GM12864 (cell line): ENCODE data around the gene OPTN.

Experiments used
- DNase-seq: peaks from one replicate; pipeline ENCODE4 v3.0.0-alpha.2; 2011; ENCODE audit warnings: low read depth
- H3K4me3 ChIP-seq: 2 replicates; pipeline ENCODE4 v1.5.1; 2011; ENCODE audit warnings: mild to moderate bottlenecking, low read depth, low read length, control low read depth
- TF ChIP-seq, protein P1 (sequence below): IDR thresholded peaks from 2 replicates; pipeline ENCODE4 v1.5.1; 2011; ENCODE audit warnings: low read depth, mild to moderate bottlenecking, moderate library complexity, low read length, control low read depth, inconsistent platforms; ENCODE audit errors: missing control alignments

The OPTN gene

GRCh38 chr10:13066527-13066926 is 33.4 kb upstream of the OPTN start:
- H3K4me3 ChIP-seq, result no peak overlapping the region
- TF ChIP-seq, protein P1, sequence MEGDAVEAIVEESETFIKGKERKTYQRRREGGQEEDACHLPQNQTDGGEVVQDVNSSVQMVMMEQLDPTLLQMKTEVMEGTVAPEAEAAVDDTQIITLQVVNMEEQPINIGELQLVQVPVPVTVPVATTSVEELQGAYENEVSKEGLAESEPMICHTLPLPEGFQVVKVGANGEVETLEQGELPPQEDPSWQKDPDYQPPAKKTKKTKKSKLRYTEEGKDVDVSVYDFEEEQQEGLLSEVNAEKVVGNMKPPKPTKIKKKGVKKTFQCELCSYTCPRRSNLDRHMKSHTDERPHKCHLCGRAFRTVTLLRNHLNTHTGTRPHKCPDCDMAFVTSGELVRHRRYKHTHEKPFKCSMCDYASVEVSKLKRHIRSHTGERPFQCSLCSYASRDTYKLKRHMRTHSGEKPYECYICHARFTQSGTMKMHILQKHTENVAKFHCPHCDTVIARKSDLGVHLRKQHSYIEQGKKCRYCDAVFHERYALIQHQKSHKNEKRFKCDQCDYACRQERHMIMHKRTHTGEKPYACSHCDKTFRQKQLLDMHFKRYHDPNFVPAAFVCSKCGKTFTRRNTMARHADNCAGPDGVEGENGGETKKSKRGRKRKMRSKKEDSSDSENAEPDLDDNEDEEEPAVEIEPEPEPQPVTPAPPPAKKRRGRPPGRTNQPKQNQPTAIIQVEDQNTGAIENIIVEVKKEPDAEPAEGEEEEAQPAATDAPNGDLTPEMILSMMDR, result no peak
- no peak for DNase-seq

GRCh38 chr10:13067431-13067830 is 32.5 kb upstream of the OPTN start:
- TF ChIP-seq, protein P1, result no peak

DNA sequence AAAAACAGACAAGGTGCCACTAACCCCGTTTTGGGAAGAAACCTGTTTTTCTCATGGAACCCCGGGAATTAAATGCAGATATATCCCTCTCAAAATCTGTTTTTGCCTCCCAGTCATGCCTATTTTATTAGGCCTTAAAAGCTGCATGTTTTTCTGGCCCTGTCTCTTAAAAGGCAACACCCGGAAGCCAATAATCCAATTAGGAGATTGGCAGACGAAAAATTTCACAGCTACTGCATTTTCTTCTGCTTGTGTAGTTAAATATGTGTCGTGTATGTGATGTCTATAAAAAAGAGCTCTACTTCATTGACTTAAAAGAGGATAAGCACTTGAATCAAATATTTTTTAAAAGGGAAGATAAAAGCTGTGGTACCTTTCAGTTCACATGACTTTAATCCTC is 31.9 kb upstream of the OPTN start:
- DNase-seq, result no peak
- H3K4me3 ChIP-seq, result no peak overlapping the region
- TF ChIP-seq, protein P1, result no peak

More at GRCh38 chr10:13067431-13067830, 32.5 kb upstream of the OPTN start:
- DNase-seq, result no peak
- H3K4me3 ChIP-seq, result no peak overlapping the region

GRCh38 chr10:13068484-13068883 is 31.5 kb upstream of the OPTN start:
- DNase-seq, result no peak
- H3K4me3 ChIP-seq, result no peak overlapping the region
- TF ChIP-seq, protein P1, result no peak

DNA sequence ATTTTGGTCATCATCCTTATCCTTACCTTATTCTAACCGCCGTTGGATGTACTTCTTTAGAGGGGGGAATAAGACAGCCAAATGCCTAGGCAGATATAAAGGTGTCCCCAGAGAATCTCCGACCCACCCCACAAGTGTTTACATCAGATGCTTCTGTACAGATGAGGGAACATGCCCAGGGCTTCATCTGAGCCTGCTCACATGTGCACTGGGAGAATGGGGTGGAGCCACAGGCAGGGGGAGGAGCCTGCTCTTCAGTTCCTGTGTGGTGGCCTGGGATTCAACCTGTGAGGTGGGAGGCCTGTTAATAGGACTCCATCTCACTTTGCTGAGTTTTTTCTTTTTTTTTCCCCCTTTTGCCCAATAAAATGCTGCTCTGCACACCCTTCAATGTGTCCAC is 27.6 kb upstream of the OPTN start:
- H3K4me3 ChIP-seq, result no peak overlapping the region
- TF ChIP-seq, protein P1, result no peak
- no peak for DNase-seq

GRCh38 chr10:13074563-13075451 is 25.2 kb upstream of the OPTN start:
- TF ChIP-seq, protein P1, result peak; percentile 80
- peak; percentile 3 for DNase-seq
- H3K4me3 ChIP-seq, result no peak overlapping the region
